ENCODE measurements around the gene SNRPE.
A peak's percentile ranks its signal among the peaks of the same experiment; 100 is the strongest.

The SNRPE gene

DNA sequence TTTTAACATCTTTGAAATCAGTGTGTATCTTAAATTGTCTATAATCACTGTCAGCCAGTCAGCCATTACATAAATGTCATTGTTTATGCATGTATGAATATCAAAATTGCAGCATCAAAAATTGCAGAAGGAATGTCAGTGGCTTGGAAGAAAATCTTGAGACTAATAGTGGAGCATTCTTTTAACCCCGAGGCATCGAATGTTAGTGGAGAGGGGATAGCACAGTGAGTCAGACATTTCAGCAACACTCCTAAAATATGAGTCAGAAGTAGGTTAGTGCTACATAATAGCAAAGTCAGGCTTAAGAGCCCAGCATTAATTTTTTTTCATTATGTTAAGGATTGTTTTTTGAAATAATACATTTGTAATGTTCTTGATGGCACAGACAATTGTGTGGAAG lies 45.5 kb downstream of the SNRPE start:
- Histone ChIP-seq H4K20me1 (no peaks in the 10 kb centered on the region), H3K27ac (no peak overlapping the region), H3K9ac (no peak overlapping the region), H3K4me3 (no peak overlapping the region), H3K4me2 (no peak overlapping the region), H3K4me1 (no peaks in the 10 kb centered on the region), H3K36me3 (no peaks in the 10 kb centered on the region), H3K9me3 (no peaks in the 10 kb centered on the region), H3K27me3 (no peaks in the 10 kb centered on the region)
- TF ChIP-seq Cebpa-rat (IDR thresholded peaks at IDR 0.05), result no peak

DNA sequence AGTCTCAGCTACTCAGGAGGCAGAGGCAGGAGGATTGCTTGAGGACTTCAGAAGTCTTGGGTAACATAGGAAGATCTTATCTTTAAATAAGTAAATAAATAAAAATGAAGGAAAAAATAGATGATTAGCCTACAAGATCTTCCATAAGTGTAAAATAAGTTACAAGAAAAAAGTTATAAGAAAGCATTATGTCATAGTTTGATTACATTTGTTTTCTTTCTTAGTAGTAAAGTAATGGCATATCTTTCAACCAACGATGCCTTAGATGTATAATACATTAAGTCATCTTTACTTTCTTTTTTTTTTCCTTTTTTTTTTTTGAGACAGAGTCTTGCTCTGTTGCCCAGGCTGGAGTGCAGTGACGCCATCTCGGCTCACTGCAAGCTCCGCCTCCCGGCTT lies 46.5 kb downstream of the SNRPE start:
- Histone ChIP-seq H3K4me2 (no peak overlapping the region), H3K4me3 (no peak overlapping the region), H3K36me3 (no peaks in the 10 kb centered on the region), H3K9me3 (no peaks in the 10 kb centered on the region), H3K27ac (no peak overlapping the region), H4K20me1 (no peaks in the 10 kb centered on the region), H3K9ac (no peak overlapping the region), H3K27me3 (no peaks in the 10 kb centered on the region), H3K4me1 (peaks cover 4% of the 10 kb centered on the region; the same call in 1 of the 2 replicates)
- no peak for TF ChIP-seq Cebpa-rat (IDR thresholded peaks at IDR 0.05)

DNA sequence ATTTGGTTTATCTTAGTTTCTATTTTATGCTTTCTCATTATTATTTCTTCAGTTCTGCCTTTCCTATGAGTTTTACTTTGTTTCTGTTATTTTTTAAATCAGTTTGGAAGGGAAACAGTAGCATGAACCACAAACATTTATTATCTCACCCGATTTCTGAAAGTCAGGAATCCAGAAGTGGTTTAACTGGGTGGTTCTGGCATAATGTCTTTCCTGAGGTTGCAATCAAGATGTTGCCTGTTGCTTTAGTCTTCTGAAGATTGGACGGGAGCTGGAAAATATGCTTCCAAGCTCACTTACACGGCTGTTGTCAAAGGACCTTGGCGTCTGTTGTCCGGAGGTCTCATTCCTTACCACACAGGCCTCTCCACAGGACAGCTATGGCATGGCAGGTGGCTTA lies 50.4 kb downstream of the SNRPE start:
- H3K36me3 ChIP-seq, result no peaks in the 10 kb centered on the region
- H3K4me2 ChIP-seq, result no peak overlapping the region
- H3K9ac ChIP-seq, result no peak overlapping the region
- H3K4me1 ChIP-seq, result peaks cover 8% of the 10 kb centered on the region; the same call in 1 of the 2 replicates
- no peaks in the 10 kb centered on the region for H3K27me3 ChIP-seq
- no peak overlapping the region for H3K27ac ChIP-seq
- no peak overlapping the region for H3K4me3 ChIP-seq
- H4K20me1 ChIP-seq, result no peaks in the 10 kb centered on the region
- H3K9me3 ChIP-seq, result no peaks in the 10 kb centered on the region; the same call in 1 of the 2 replicates
- TF ChIP-seq Cebpa-rat (IDR thresholded peaks at IDR 0.05), result no peak

DNA sequence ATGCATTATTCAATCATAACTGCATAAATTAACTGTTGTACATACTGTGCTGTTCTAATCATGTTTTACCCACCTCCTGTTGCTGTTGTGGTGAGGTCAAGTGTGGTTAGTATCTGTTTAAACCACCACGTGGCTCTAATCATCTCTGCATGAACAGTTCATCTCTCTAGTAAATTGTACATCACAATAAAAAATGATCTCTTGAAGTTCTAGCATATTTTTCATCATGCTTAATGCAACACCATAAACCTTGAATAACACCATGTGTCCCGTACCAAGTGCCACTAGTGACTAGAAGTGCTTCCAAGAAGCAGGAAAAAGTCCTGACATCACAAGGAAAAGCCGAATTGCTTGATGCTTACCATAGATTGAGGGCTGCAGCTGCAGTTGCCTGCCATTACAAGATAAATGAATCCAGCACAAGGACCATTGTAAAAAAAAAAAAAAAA lies 51.7 kb downstream of the SNRPE start:
- H3K4me2 ChIP-seq, result peak overlapping the region; percentile 37
- no peak for TF ChIP-seq Cebpa-rat (IDR thresholded peaks at IDR 0.05)
- no peaks in the 10 kb centered on the region; the same call in 1 of the 2 replicates for H3K9me3 ChIP-seq

DNA sequence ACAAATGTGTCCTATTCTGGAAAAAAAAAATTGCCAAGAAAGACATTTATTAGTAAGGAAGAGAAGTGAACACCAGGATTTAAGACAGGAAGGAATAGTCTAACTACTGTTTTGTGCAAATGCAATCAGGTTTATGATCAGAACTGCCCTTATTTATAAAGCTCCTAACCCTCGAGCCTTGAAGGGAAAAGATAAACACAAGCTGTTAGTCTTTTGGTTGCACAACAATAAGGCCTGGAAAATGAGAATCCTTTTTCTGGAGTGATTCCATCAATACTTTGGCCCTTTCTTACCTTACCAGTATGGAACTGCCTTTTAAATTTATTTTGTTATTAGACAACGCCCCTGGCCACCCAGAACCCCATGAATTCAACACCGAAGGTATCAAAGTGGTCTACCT lies 52.9 kb downstream of the SNRPE start:
- Histone ChIP-seq H3K4me1 (peaks cover 8% of the 10 kb centered on the region; the same call in 1 of the 2 replicates), H3K9ac (no peak overlapping the region), H3K9me3 (no peaks in the 10 kb centered on the region; the same call in 1 of the 2 replicates), H3K4me3 (no peak overlapping the region), H3K27ac (no peak overlapping the region), H3K4me2 (no peak overlapping the region), H3K27me3 (no peaks in the 10 kb centered on the region), H3K36me3 (no peaks in the 10 kb centered on the region), H4K20me1 (no peaks in the 10 kb centered on the region)
- no peak for TF ChIP-seq Cebpa-rat (IDR thresholded peaks at IDR 0.05)

More for the DNA sequence above, 51.7 kb downstream of the SNRPE start:
- Histone ChIP-seq H3K4me3 (no peak overlapping the region), H3K27me3 (no peaks in the 10 kb centered on the region), H4K20me1 (no peaks in the 10 kb centered on the region), H3K36me3 (no peaks in the 10 kb centered on the region), H3K9ac (no peak overlapping the region), H3K27ac (no peak overlapping the region), H3K4me1 (peaks cover 8% of the 10 kb centered on the region; the same call in 1 of the 2 replicates)

DNA sequence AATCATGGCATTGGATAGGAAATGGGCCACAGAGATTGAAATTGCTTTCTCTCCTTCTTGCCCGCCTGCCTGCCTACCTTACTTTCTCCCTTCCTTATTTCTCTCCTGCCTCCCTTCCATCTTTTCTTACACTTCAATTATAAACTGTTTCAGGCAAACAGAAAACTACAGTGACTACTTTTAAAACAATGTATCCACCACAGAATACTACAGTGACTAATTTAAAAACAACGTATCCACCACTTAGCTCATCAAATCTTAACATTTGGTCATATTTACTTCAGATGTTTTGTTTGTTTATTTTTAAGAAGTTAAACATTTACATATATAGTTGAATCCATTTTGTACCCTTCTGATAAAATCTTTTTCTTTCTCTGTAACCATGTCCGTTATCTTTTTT lies 54.4 kb downstream of the SNRPE start:
- Histone ChIP-seq H3K27me3 (no peaks in the 10 kb centered on the region), H3K4me3 (no peak overlapping the region), H3K9ac (no peak overlapping the region), H3K4me2 (no peak overlapping the region), H3K4me1 (peaks cover 8% of the 10 kb centered on the region; the same call in 1 of the 2 replicates), H3K9me3 (no peaks in the 10 kb centered on the region; the same call in 1 of the 2 replicates), H4K20me1 (no peaks in the 10 kb centered on the region), H3K36me3 (no peaks in the 10 kb centered on the region), H3K27ac (no peak overlapping the region)
- no peak for TF ChIP-seq Cebpa-rat (IDR thresholded peaks at IDR 0.05)

DNA sequence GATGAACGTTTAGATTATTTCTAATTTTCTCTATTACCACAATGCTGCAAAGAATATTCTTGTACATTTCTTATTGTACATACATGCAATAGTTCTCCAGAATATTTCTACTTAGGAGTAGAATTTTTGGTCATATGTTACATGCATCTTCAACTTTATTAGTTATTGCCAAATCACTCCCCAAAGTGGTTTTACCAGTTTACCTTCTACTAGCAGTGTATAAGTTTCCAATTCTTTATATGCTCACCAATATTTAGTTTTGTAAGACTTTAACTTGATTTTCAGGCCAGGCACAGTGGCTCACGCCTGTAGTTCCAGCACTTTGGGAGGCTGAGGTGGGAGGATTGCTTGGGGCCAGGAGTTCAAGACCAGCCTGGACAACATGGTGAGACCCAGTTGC lies 55.4 kb downstream of the SNRPE start:
- no peak overlapping the region for H3K4me2 ChIP-seq
- H3K36me3 ChIP-seq, result no peaks in the 10 kb centered on the region
- H3K4me1 ChIP-seq, result peaks cover 8% of the 10 kb centered on the region; the same call in 1 of the 2 replicates
- H3K9ac ChIP-seq, result no peak overlapping the region
- H4K20me1 ChIP-seq, result no peaks in the 10 kb centered on the region
- TF ChIP-seq Cebpa-rat (IDR thresholded peaks at IDR 0.05), result no peak
- no peaks in the 10 kb centered on the region for H3K27me3 ChIP-seq
- no peaks in the 10 kb centered on the region; the same call in 1 of the 2 replicates for H3K9me3 ChIP-seq
- H3K4me3 ChIP-seq, result no peak overlapping the region
- no peak overlapping the region for H3K27ac ChIP-seq
